GM12878 (cell line): ENCODE measurements around the gene RNF220. TPM values are rescaled to one million over a fixed set of nuclear protein-coding genes. Genes with fewer than 3 reads are reported as not detected.

Source experiments
- ATAC-seq: fragments of 200-7000 bp; cut with Tn5 transposase; 3 replicates; pipeline ENCODE4 v1.9.1; 2020; ENCODE audit warnings: mild to moderate bottlenecking, moderate library complexity
- BruUV-seq: library from RNA; stranded (reverse); fragments of 400-500 nt; replicated peaks from 2 replicates; lab custom pipeline; 2021; lab: Mats Ljungman, UMichigan
- CTCF ChIA-PET: fragments of 300-600 bp; sonication (Branson Sonifier 250); formaldehyde crosslinking; extraction: SDS; loops from one replicate; lab custom pipeline; 2021; ENCODE audit warnings: inconsistent platforms; lab: Yijun Ruan, JAX
- POLR2A ChIA-PET: fragments of 350-600 bp; formaldehyde crosslinking; extraction: SDS; loops from one replicate; lab custom pipeline; 2021; ENCODE audit warnings: inconsistent platforms; lab: Charles Lee
- RAD21 ChIA-PET: fragments of 300-600 bp; sonication (Branson Sonifier 250); formaldehyde crosslinking; loops from one replicate; lab custom pipeline; 2023; ENCODE audit warnings: antibody characterized with exemption; ENCODE audit not compliant: unreplicated experiment; lab: Charles Lee
- SMC1A ChIA-PET: fragments of 300-600 bp; sonication (Branson Sonifier 250); formaldehyde crosslinking; loops from one replicate; lab custom pipeline; 2023; ENCODE audit not compliant: unreplicated experiment, uncharacterized antibody; lab: Charles Lee
- DNase-seq: peaks from one replicate; pipeline ENCODE4 v3.0.0-alpha.2; 2011; ENCODE audit warnings: low read depth, low spot score
- FAIRE-seq: peaks from 3 replicates; lab custom pipeline; 2011; peaks lifted over from hg19 to GRCh38; lab: Jason Lieb, UNC
- H2AFZ ChIP-seq: 2 replicates; pipeline ENCODE4 v1.6.0; 2011; ENCODE audit warnings: low read depth, low read length, control low read depth; ENCODE audit not compliant: control insufficient read depth
- H3K27ac ChIP-seq: 2 replicates; pipeline ENCODE4 v1.5.1; 2011; ENCODE audit warnings: control low read depth; ENCODE audit not compliant: control insufficient read depth, insufficient read depth
- H3K27me3 ChIP-seq, 2 experiments: replicated peaks in 1 of 2; 2 replicates each; pipeline versions ENCODE4 v1.6.0 to v1.6.1; 2011; ENCODE audit warnings: low read length in 1 of 2; ENCODE audit not compliant: control insufficient read depth in 2 of 2, insufficient read depth in 2 of 2
- H3K36me3 ChIP-seq, 2 experiments: 2 replicates each; pipeline ENCODE4 v1.5.1; 2011; ENCODE audit warnings: low read length in 1 of 2; ENCODE audit not compliant: control insufficient read depth in 2 of 2, insufficient read depth in 2 of 2
- H3K4me1 ChIP-seq: 2 replicates; pipeline ENCODE4 v1.6.1; 2011; ENCODE audit warnings: mild to moderate bottlenecking, low read length, moderate library complexity, mixed read lengths; ENCODE audit not compliant: control insufficient read depth, insufficient read depth
- H3K4me2 ChIP-seq: 2 replicates; pipeline ENCODE4 v1.6.0; 2011; ENCODE audit warnings: control low read depth; ENCODE audit not compliant: control insufficient read depth, insufficient read depth
- H3K4me3 ChIP-seq: fragments of 200-600 bp; sonication (generic); 2 replicates; pipeline ENCODE4 v1.5.1; 2016
- H3K79me2 ChIP-seq: 2 replicates; pipeline ENCODE4 v1.6.0; 2011; ENCODE audit warnings: low read length; ENCODE audit not compliant: control insufficient read depth, insufficient read depth
- H3K9ac ChIP-seq: 2 replicates; pipeline ENCODE4 v1.8.0; 2011; ENCODE audit warnings: low read length, control low read depth, mixed read lengths; ENCODE audit not compliant: control insufficient read depth, insufficient read depth
- H3K9me3 ChIP-seq: replicated peaks from 3 replicates; pipeline ENCODE4 v1.5.1; 2011; ENCODE audit warnings: mild to moderate bottlenecking, low read length; ENCODE audit not compliant: control insufficient read depth, insufficient read depth
- H4K20me1 ChIP-seq: 2 replicates; pipeline ENCODE4 v1.6.0; 2011; ENCODE audit not compliant: control insufficient read depth, insufficient read depth
- ASH2L ChIP-seq: fragments of 300-600, 200-600 bp; sonication (generic); IDR thresholded peaks from 2 replicates; pipeline ENCODE4 v1.6.1; 2017; ENCODE audit warnings: low read depth, mild to moderate bottlenecking, borderline replicate concordance
- ATF7 ChIP-seq: fragments of 450-650 bp; IDR thresholded peaks from 2 replicates; pipeline ENCODE4 v1.6.1; 2016; ENCODE audit warnings: low read depth, mild to moderate bottlenecking
- DPF2 ChIP-seq: fragments of 450-650 bp; IDR thresholded peaks from 2 replicates; pipeline ENCODE4 v1.6.1; 2017; ENCODE audit warnings: mild to moderate bottlenecking
- LARP7 ChIP-seq: fragments of 450-650 bp; IDR thresholded peaks from 2 replicates; pipeline ENCODE4 v1.6.1; 2017; ENCODE audit warnings: mild to moderate bottlenecking
- MYB ChIP-seq: fragments of 150-350 bp; IDR thresholded peaks from 2 replicates; pipeline ENCODE4 v1.6.1; 2014; ENCODE audit warnings: mild to moderate bottlenecking, low read depth, low read length, borderline replicate concordance
- NFXL1 ChIP-seq: fragments of 450-650 bp; IDR thresholded peaks from 2 replicates; pipeline ENCODE4 v1.6.1; 2017; ENCODE audit warnings: antibody characterized with exemption, mild to moderate bottlenecking, borderline replicate concordance
- NR2F1 ChIP-seq: fragments of 450-650 bp; conservative IDR thresholded peaks from 2 replicates; pipeline ENCODE4 v1.6.1; 2017; ENCODE audit warnings: mild to moderate bottlenecking
- RAD21 ChIP-seq: IDR thresholded peaks from 2 replicates; pipeline ENCODE4 v1.6.1; 2011; ENCODE audit warnings: mild to moderate bottlenecking, low read depth, low read length, moderate library complexity; ENCODE audit not compliant: insufficient read depth
- RAD51 ChIP-seq: fragments of 450-650 bp; IDR thresholded peaks from 2 replicates; pipeline ENCODE4 v1.6.1; 2016; ENCODE audit warnings: moderate library complexity, mild to moderate bottlenecking, inconsistent platforms
- SMC3 ChIP-seq: IDR thresholded peaks from 2 replicates; pipeline ENCODE4 v1.6.1; 2011; ENCODE audit warnings: low read length, improper control_type of control experiment, borderline replicate concordance
- SPI1 ChIP-seq: IDR thresholded peaks from 2 replicates; pipeline ENCODE4 v1.6.1; 2011; ENCODE audit warnings: low read depth, mild to moderate bottlenecking, low read length, moderate library complexity, borderline replicate concordance; ENCODE audit not compliant: insufficient read depth
- STAT1 ChIP-seq: fragments of 450-650 bp; conservative IDR thresholded peaks from 2 replicates; pipeline ENCODE4 v1.6.1; 2014; ENCODE audit warnings: antibody characterized with exemption, mild to moderate bottlenecking
- YY1 ChIP-seq: IDR thresholded peaks from 2 replicates; pipeline ENCODE4 v1.6.1; 2011; ENCODE audit warnings: low read depth, mild to moderate bottlenecking, low read length
- ZSCAN29 ChIP-seq: fragments of 450-650 bp; IDR thresholded peaks from 2 replicates; pipeline ENCODE4 v1.6.1; 2017; ENCODE audit warnings: mild to moderate bottlenecking, moderate library complexity
- WGBS: methylation state at CpG from one replicate; pipeline ENCODE4 v1.1.6; 2016; ENCODE audit warnings: low lambda C conversion rate; ENCODE audit not compliant: insufficient replicate concordance, insufficient coverage; ENCODE audit errors: missing lambda C conversion rate; 5-methylcytosine and 5-hydroxymethylcytosine counted together
- in situ Hi-C: fragments of 300-500 bp; cut with MboI; formaldehyde crosslinking; loops from 9 replicates; pipeline ENCODE4 v1.14.3; 2018; ENCODE audit warnings: mixed read lengths
- intact Hi-C: fragments of 100-400 bp; cut with micrococcal nuclease; formaldehyde crosslinking; loops from one replicate; pipeline ENCODE4 v1.14.2; 2022; ENCODE audit not compliant: unreplicated experiment
- polyA plus RNA-seq, 11 experiments: library from polyadenylated mRNA; depleted of rRNA in 4 of 11; unstranded in 6 of 11; stranded (reverse) in 5 of 11; fragments of >200 nt; fragmentation: Nextera tagmentation in 4 of 11; fragmentation: Illumina TruSeq in 1 of 11; extraction: Ambion mirVana in 4 of 11; extraction: Trizol in 1 of 11; gene quantifications; 1 replicate in 1 of 11; 2 replicates in 10 of 11; pipeline versions ENCODE4 v1.2.1 to v1.2.3, GENCODE V29; 2011 to 2016; ENCODE audit warnings: inconsistent platforms in 2 of 11, missing spikeins in 2 of 11, low read depth in 1 of 11
- total RNA-seq, 4 experiments: library from RNA; depleted of rRNA in 3 of 4; stranded (reverse); fragments of >200 nt in 3 of 4; fragmentation: Illumina TruSeq in 1 of 4; extraction: Trizol in 1 of 4; gene quantifications; 2 replicates each; pipeline versions ENCODE4 v1.2.1 to v1.2.3, GENCODE V29; 2013 to 2021
- TF ChIP-seq, protein P1 (sequence below), 3 experiments: IDR thresholded peaks in 2 of 3; conservative IDR thresholded peaks in 1 of 3; 2 replicates each; pipeline ENCODE4 v1.5.1; 2011; ENCODE audit warnings: low read depth in 3 of 3, low read length in 3 of 3, mild to moderate bottlenecking in 3 of 3, control low read depth in 2 of 3, moderate library complexity in 2 of 3, inconsistent platforms in 1 of 3, mixed read lengths in 1 of 3; ENCODE audit not compliant: control insufficient read depth in 2 of 3, insufficient read depth in 1 of 3; ENCODE audit errors: extremely low read depth in 1 of 3

RNF220 gene
- total and polyA plus RNA-seq, 10 of the 15 experiments (the other 5 are each of a cell fraction or from before 2014, with no cell fraction given) = 4.6 to 84.1 (median 53.7) TPM

DNA sequence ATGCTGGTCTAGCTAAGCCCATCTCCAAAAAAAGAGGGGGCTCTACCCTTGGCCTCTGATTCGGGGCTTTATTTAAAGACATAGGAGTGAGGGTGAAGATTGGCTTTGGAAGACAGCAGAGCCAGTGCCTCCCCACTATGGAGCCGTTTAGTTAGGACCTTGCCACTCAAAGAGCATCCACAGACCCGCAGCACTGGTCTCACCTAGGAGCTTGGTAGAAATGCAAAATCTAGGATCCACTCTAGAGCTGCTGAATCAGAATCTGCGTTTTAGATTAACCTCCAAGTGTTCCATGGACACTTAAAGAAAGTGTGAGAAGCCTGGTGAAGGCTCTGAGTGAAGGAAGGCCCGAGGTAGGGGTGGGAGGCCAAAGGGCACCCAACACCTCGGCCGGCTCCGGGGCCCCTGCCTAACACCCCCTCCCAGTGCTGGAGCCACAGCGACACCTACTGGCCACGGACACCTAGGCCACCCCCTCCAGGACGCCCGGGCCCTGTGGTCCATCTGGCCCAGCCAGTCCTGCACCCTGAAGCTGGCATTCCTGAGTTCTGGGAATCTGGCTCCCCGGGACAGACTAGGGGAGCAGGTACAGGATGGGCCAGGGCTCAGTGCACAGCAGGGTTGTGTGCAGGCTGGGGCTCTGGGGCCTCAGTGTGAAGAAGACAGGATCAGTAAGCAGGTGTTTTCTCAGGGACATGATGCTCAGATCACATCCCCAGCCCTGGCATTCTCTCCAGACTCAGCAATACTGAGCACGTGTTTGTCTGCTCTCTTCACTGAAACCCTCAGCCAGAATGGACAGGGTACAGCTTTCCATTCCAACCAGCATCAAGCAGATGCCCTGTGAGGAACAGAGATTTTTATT, 190.0 kb downstream of the RNF220 start:
- no peaks in the 10 kb centered on the region for H3K9me3 ChIP-seq
- TF ChIP-seq ZSCAN29 (no peak), ATF7 (no peak), RAD21 (peak; percentile 86), RAD51 (no peak), NFXL1 (no peak), MYB (no peak), NR2F1 (peak; percentile 88), DPF2 (no peak), STAT1 (no peak), SMC3 (peak; percentile 66), ASH2L (no peak), YY1 (0 out of 2 replicates have a peak, but pooled peaks have one; percentile 29), SPI1 (no peak), LARP7 (0 out of 2 replicates have a peak, but pooled peaks have one; percentile 39)
- TF ChIP-seq, protein P1, sequence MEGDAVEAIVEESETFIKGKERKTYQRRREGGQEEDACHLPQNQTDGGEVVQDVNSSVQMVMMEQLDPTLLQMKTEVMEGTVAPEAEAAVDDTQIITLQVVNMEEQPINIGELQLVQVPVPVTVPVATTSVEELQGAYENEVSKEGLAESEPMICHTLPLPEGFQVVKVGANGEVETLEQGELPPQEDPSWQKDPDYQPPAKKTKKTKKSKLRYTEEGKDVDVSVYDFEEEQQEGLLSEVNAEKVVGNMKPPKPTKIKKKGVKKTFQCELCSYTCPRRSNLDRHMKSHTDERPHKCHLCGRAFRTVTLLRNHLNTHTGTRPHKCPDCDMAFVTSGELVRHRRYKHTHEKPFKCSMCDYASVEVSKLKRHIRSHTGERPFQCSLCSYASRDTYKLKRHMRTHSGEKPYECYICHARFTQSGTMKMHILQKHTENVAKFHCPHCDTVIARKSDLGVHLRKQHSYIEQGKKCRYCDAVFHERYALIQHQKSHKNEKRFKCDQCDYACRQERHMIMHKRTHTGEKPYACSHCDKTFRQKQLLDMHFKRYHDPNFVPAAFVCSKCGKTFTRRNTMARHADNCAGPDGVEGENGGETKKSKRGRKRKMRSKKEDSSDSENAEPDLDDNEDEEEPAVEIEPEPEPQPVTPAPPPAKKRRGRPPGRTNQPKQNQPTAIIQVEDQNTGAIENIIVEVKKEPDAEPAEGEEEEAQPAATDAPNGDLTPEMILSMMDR (IDR thresholded peaks at IDR 0.05 in 2 of 3, conservative IDR thresholded peaks at IDR 0.05 in 1 of 3; ENCODE audit: control insufficient read depth in 2 of 3, extremely low read depth in 1 of 3, insufficient read depth in 1 of 3, low read depth in 3 of 3, low read length in 3 of 3) = peak; percentile 93 to 98 (median 96)
- H3K27ac ChIP-seq = no peak overlapping the region
- no peak overlapping the region for H3K4me3 ChIP-seq
- FAIRE-seq = no peak
- no peak overlapping the region for H3K9ac ChIP-seq
- RAD21 ChIA-PET = interaction anchor here (0.5 to 1.5 kb wide), 6 partner anchors 16 to 1745 kb away, joined by 3 to 9 read pairs (median 4); no protein-coding TSS in a partner anchor
- H3K79me2 ChIP-seq = no peaks in the 10 kb centered on the region
- H2AFZ ChIP-seq = no peak overlapping the region
- no peak overlapping the region for H3K4me2 ChIP-seq
- no peaks in the 10 kb centered on the region for H4K20me1 ChIP-seq
- H3K36me3 ChIP-seq = no peaks in the 10 kb centered on the region
- ATAC-seq = peak; percentile 100
- no peak for DNase-seq
- no peaks in the 10 kb centered on the region for H3K4me1 ChIP-seq
- peaks cover 0 to under 1% of the 10 kb centered on the region in 2 experiments; a peak in 1 of 4 replicates for H3K27me3 ChIP-seq
- SMC1A ChIA-PET = interaction anchor here (0.9 to 3.2 kb wide), 9 partner anchors 11 to 559 kb away, joined by 3 to 11 read pairs (median 4); no protein-coding TSS in a partner anchor
- no TSS peak for BruUV-seq
- WGBS = 10% methylated on average over 14 of the region's 14 CpGs
- CTCF ChIA-PET = interaction anchor here (0.6 to 5.8 kb wide), 28 partner anchors 8 to 1277 kb away, joined by 3 to 57 read pairs (median 5); partner anchors contain the start of gene DMAP1
- in situ Hi-C loops = loop anchor here (5.0 kb wide), 1 partner anchor 218 kb away; no protein-coding TSS in a partner anchor
- POLR2A ChIA-PET = interaction anchor here (0.6 kb wide), 1 partner anchor 9 kb away, joined by 3 read pairs; no protein-coding TSS in a partner anchor
- intact Hi-C loops = loop anchor here (1.0 kb wide), 3 partner anchors 23 to 378 kb away; no protein-coding TSS in a partner anchor
